Fibroblast of villous mesenchyme (primary cell): ENCODE data around the gene SKI. TPM values are rescaled to one million over a fixed set of nuclear protein-coding genes. Genes with fewer than 3 reads are reported as not detected.

Source experiments
- DNase-seq: peaks from one replicate; pipeline ENCODE4 v3.0.0-alpha.2; 2010; ENCODE audit warnings: low read depth
- H3K4me3 ChIP-seq: 2 replicates; pipeline ENCODE4 v1.5.1; 2011; ENCODE audit warnings: low read depth, mild to moderate bottlenecking, low read length
- total RNA-seq: library from RNA; depleted of rRNA; stranded (reverse); fragments of >200 nt; gene quantifications from 2 replicates; pipeline ENCODE4 v1.2.3, GENCODE V29; 2012
- TF ChIP-seq, protein P1 (sequence below): IDR thresholded peaks from 2 replicates; pipeline ENCODE4 v1.5.1; 2012; ENCODE audit warnings: low read depth, mild to moderate bottlenecking, low read length; ENCODE audit not compliant: insufficient read depth

SKI gene
- total RNA-seq: 26.8 and 32.9 TPM in 2 replicates

DNA sequence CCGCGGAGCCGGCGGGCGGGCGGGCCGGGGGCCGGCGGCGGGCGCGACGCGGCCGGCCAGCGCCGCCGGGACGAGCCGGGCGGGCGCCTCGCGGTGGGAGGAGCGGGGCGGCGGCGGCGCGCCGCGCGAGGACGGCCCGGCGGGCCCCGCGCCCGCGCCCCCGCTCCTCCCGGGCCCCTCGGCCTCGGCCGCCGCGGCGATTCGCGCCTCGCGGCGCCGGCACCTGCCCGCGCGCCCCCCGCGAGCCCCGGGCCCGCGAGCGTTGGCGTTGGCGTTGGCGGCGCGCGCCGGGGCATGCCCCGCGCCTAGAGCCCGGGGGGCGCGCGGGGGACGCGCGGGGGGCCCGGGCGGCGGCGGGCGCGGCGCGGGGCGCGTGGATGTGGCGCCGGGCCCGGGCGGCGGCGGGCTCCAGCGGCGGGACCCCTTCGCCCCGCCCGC is at the start of gene SKI:
TSS of gene SKI (plus strand) at position 163 of the 438 bp plus-strand sequence. CDS start 448 bp downstream, outside the sequence.
- H3K4me3 ChIP-seq: peak within 1 kb of the TSS; percentile 86
- DNase-seq: no peak
- TF ChIP-seq, protein P1, sequence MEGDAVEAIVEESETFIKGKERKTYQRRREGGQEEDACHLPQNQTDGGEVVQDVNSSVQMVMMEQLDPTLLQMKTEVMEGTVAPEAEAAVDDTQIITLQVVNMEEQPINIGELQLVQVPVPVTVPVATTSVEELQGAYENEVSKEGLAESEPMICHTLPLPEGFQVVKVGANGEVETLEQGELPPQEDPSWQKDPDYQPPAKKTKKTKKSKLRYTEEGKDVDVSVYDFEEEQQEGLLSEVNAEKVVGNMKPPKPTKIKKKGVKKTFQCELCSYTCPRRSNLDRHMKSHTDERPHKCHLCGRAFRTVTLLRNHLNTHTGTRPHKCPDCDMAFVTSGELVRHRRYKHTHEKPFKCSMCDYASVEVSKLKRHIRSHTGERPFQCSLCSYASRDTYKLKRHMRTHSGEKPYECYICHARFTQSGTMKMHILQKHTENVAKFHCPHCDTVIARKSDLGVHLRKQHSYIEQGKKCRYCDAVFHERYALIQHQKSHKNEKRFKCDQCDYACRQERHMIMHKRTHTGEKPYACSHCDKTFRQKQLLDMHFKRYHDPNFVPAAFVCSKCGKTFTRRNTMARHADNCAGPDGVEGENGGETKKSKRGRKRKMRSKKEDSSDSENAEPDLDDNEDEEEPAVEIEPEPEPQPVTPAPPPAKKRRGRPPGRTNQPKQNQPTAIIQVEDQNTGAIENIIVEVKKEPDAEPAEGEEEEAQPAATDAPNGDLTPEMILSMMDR: no peak

DNA sequence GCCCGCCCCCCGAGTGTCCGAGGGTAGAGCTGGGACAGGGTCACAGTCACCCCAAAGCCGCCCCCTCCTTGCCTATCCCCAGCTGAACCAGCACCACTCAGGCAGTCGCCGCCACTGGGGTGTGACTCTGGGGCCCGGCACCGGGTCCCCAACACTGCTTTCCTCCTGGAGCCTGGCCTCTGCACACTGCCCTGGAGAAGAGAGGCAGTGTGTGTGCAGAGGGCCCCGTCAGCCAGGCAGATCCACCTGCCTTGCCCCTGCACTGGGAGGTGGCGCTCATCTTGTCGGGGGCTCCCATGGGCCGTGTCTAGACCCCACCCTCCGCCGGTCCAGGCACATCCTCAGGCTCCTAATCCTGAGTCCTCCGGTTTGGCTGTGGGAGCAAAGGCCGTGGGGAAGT is 49.2 kb upstream of the SKI start:
- no peak for DNase-seq
- H3K4me3 ChIP-seq: no peak overlapping the region
- TF ChIP-seq, protein P1: no peak

GRCh38 chr1:2179283-2180013 is 48.7 kb upstream of the SKI start:
- TF ChIP-seq, protein P1: no peak

DNA sequence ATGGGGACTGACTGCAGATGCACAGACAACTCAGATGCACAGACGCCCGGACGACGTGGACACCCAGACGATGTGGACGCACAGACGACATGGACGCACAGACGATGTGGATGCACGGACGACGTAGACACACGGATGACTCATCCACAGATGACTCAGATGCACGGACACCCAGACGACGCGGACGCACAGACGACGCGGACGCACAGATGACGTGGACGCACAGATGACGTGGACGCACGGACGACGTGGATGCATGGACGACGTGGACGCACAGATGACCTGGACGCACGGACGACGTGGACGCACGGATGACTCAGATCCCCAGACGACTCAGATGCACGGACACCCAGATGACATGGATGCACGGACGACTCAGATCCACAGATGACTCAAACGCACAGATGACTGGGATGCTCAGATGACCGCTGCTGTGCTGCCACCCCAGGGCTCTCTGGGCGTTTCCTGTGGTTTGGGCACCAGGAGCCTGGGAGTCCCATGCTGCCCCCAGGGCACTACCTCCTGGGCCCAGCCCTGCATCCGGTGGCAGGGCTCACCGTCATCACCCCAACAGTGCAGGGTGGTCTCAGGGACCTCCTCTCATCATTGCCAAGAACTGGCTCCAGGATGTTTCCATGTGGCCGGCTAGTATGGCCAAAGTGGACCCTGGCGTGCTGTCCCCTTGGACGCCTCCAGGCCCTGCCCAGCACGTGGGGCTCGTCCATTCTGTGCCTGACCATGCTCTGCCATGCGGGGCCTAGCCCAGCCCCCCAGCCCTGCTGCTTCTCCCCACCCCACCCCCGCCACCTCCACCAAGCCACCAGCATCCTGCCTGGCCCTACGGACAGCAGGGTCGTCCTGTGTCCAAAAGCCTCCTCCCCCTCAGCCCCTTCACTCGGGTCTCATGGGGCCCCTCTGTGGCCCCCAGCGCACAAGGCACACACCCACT is 47.5 kb upstream of the SKI start:
- TF ChIP-seq, protein P1: no peak
- H3K4me3 ChIP-seq: no peak overlapping the region
- no peak for DNase-seq

More at GRCh38 chr1:2179283-2180013, 48.7 kb upstream of the SKI start:
- DNase-seq: no peak
- no peak overlapping the region for H3K4me3 ChIP-seq

DNA sequence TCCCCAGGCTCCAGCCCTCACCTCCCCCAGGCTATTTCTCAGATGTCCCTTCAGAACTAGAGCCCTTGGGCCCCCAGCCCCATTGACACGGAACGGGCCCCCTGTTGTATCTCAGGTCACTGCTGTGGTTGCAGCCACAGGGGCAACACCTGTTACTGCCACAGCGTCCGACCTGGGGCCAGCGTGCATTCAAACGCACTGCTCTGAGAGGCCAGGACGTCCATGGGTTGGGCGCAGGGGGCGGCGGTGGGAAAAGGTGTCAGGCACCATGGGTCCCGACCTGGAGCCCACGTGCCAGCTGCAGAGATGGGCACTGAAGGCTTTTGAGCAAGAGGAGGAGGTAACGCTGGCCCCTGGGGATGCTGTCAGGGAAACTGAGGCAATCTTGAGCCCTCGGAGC is 46.8 kb upstream of the SKI start:
- H3K4me3 ChIP-seq: no peak overlapping the region

DNA sequence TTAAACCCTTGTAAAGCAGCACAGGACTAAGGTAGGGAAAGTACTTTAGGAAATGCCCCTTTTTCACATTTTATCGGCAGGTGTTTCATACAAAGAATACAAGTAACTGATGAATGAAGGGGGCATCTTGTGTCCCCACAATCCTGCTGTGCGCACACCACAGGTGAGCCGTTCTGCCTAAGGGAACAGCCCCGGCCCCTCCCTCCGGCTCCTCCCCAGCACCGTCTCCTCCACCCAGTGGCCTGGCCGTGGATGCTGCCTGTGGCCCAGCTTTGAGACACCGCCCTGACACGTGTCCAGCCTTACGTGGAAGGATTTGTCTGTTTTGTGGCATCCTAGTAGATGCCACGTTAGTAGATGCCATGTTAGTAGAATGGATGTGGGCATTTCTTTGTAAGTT is 46.4 kb upstream of the SKI start:
- no peak for DNase-seq
- no peak overlapping the region for H3K4me3 ChIP-seq
- TF ChIP-seq, protein P1: no peak

More for the DNA sequence above, 46.8 kb upstream of the SKI start:
- no peak for DNase-seq
- TF ChIP-seq, protein P1: no peak
